Hematopoietic multipotent progenitor cell (in vitro differentiated cells): ENCODE measurements around the gene SHLD2. TPM values are rescaled to one million over a fixed set of nuclear protein-coding genes. Genes with fewer than 3 reads are reported as not detected.
"Not testable (repeated sequence)": the region's sequence is repeated elsewhere in the genome, so short reads cannot be mapped to it uniquely, and the experiment has no call there.

Experiments used
- DNase-seq, 3 donors: peaks; one replicate each; pipeline ENCODE4 v3.0.0-alpha.2; 2011 to 2015; ENCODE audit warnings: low read depth in 2 of 3, low spot score in 2 of 3
- total RNA-seq: library from RNA; depleted of rRNA; stranded (reverse); fragments of >200 nt; gene quantifications from one replicate; pipeline ENCODE4 v1.2.3, GENCODE V29; 2012

The SHLD2 gene
- total RNA-seq, 1 donor, result 14.5 TPM

DNA sequence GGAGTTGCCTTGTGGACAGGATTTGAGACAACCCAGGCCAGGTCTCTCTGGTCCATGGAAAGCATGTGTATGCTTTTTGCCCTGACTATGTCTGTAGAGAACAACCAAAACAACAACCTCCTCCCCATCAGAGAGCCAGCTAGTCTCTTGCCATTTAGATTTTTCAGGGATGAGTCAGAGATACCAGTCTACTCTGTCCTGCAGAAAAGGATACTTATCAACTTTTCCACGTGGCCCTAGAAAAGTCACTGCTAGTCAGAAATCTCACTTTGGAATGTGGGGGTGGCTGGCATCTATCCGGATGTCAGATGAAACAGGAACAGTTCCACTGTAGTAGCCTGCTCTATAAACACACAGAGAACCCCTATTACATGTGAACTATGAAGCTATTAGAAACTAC is 116.8 kb downstream of the SHLD2 start:
- not testable (repeated sequence) for DNase-seq

GRCh38 chr10:87213150-87213765 is 118.3 kb downstream of the SHLD2 start:
- DNase-seq, result not testable (repeated sequence)

- not testable (repeated sequence) for DNase-seq
These were observed 118.8 kb downstream of the SHLD2 start for GRCh38 chr10:87213806-87214205.

DNA sequence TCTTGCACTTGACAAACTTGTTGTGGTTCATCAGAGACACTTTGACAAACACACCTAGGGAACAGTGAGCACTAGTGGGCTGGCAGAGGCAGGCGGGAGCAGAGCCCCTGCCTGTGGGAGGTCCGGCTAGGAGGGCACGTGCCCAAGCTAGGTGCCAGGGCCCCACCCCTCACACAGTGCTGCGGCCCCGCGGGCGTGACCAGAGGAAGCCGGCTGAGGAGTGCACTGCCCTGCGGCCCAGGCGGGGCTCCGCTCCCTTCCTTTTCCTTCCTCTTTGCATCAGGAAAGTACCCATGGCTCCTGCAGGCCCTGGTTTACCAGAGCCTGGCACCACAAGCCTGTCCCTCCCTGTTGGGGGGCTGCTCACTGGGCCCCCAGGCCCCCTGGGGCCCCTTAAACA is 121.1 kb downstream of the SHLD2 start:
- DNase-seq, result peak in 1 of 3 donors; percentile 9

DNA sequence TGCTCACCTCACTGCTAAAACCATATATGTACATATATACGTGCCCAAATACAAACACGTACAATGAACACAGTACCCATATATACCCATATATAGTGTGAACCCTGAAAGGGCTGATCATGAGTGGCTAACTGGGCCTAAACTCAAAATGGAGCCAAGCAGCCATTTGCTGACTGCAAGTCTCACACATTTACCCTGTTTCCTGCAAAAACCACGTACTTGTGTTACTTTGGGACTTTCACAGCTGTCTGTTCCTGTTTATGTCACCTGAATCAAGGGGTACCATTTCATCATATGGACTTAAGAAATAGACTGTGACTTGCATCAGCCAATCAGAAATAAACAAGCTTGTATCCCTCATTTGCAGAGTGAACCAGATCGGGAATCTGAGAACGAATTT is 124.4 kb downstream of the SHLD2 start:
- not testable (repeated sequence) for DNase-seq

- not testable (repeated sequence) for DNase-seq
These were observed 127.8 kb downstream of the SHLD2 start for GRCh38 chr10:87222789-87223188.

DNA sequence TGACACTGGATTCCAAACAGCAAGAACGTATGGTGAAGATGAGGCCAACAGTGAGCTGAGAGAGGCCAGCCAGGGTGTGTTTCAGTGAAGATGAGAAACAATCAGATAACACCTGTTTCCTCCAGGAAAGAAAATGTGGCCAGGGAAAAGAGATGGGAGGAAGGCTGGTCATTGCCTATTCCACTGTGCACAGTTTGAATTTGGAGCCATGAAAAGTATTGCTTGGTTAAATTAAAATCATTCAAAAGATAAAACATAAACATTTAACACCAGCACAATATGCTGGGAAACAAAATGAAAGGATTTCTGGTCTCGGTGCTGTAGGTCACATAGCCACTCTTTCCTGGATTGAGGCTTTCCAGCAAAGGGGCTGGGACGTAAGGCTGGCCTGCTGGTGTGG is 130.1 kb downstream of the SHLD2 start, which contains the start of gene NUTM2A:
TSS of gene NUTM2A (plus strand) at position 301 of the 400 bp plus-strand sequence. CDS start 383 bp downstream, outside the sequence.
- DNase-seq, result not testable (repeated sequence)

DNA sequence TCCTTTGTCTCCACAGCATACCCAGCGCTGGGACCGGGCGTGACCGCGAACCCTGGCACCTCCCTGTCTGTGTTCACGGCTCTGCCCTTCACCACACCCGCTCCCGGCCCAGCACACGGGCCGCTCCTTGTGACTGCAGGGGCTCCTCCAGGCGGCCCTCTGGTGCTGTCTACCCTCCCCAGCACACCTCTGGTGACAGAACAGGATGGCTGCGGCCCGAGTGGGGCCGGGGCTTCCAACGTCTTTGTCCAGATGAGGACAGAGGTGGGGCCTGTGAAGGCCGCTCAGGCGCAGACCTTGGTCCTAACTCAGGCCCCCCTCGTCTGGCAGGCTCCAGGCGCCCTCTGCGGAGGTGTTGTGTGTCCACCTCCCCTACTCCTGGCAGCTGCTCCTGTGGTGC is 133.2 kb downstream of the SHLD2 start:
- DNase-seq, result not testable (repeated sequence)

DNA sequence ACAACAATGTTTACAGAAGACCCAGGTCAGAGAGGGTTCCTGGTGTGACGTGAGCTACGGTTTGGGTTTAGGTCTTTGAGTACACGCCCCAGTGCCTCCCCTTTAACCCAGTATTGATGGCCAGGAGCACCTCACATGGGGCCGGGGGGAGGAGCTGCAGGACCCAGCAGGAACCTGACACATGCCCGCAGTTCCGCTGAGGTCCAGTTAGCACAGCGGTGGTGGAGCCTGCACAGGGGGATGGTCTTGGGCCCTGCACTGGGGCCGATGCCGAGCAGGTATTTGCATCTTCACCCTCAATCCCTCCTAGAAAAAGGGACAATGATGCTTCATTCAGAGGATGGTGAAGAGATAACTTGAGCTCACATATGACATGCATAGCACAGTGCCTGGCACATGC is 134.2 kb downstream of the SHLD2 start:
- not testable (repeated sequence) for DNase-seq

- not testable (repeated sequence) for DNase-seq
These were observed 139.8 kb downstream of the SHLD2 start for GRCh38 chr10:87234854-87235253.

GRCh38 chr10:87237244-87237643 is 142.2 kb downstream of the SHLD2 start:
- DNase-seq, result not testable (repeated sequence)

DNA sequence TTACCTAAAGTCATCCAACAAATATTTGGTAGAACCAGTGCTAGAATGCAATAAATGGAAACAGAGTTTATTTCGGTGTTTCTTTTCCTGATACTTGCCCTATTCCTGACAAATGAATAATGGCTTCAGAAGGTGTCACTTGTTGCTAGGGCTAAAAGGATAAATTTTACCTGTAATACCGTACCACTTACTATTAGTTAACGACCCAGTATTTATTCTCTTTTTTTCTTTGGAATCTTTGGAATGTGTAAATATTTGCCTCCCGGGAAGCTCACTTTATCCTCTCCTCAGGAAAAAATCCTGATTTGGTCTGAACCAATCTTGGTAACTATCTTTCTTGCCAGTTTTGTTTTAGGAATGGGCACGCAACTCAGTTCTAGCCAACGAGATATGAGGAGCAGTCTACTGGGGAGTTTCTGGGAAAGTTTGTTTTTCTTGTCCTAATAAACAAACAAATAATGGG is 144.4 kb downstream of the SHLD2 start:
- not testable (repeated sequence) for DNase-seq

Other genes starting within 250 kb of the SHLD2 start
- 0.27 TPM for gene MMRN2, start 137.6 kb upstream of the SHLD2 start, total RNA-seq
- not detected for gene SNCG, start 136.6 kb upstream of the SHLD2 start, total RNA-seq
- gene ADIRF, start 126.7 kb upstream of the SHLD2 start, total RNA-seq, result not detected
- gene FAM25A, start 74.9 kb upstream of the SHLD2 start, total RNA-seq, result not detected
- 120 TPM for gene GLUD1, start 363 bp upstream of the SHLD2 start, total RNA-seq
- 1.1 TPM for gene NUTM2A, start 130.2 kb downstream of the SHLD2 start, total RNA-seq